Naive thymus-derived CD4-positive, alpha-beta T cell (primary cell): Measurements from ENCODE around the gene CT45A5. TPM values are rescaled to one million over a fixed set of nuclear protein-coding genes. Genes with fewer than 3 reads are reported as not detected.
A peak's percentile ranks its signal among the peaks of the same experiment; 100 is the strongest.
"Not testable (repeated sequence)": the region's sequence is repeated elsewhere in the genome, so short reads cannot be mapped to it uniquely, and the experiment has no call there.

Source experiments
- ATAC-seq: fragments of 150-1000 bp; cut with Tn5 transposase; 2 replicates; pipeline ENCODE4 v1.10.0; 2021; ENCODE audit warnings: mild to moderate bottlenecking, moderate library complexity
- CTCF ChIA-PET: fragments of 350-600 bp; sonication (Branson Sonifier 250); formaldehyde crosslinking; loops from one replicate; lab custom pipeline; 2021; ENCODE audit warnings: antibody characterized with exemption; lab: Charles Lee
- POLR2A ChIA-PET: fragments of 350-600 bp; sonication (Branson Sonifier 250); formaldehyde crosslinking; loops from one replicate; lab custom pipeline; 2021; ENCODE audit warnings: antibody characterized with exemption, inconsistent platforms; lab: Charles Lee
- DNase-seq, 9 donors: peaks; one replicate each; pipeline versions ENCODE4 v3.0.0 to v3.0.0-alpha.2; 2020 to 2022; ENCODE audit warnings: mixed read lengths in 1 of 9
- H3K27ac ChIP-seq: one replicate; pipeline ENCODE4 v1.7.0; 2013; ENCODE audit warnings: mild to moderate bottlenecking, low read depth, low read length, moderate library complexity
- H3K27me3 ChIP-seq, 2 donors: one replicate each; pipeline ENCODE4 v1.7.0; 2013; ENCODE audit warnings: low read length in 2 of 2, mild to moderate bottlenecking in 2 of 2, moderate library complexity in 2 of 2; ENCODE audit not compliant: control insufficient read depth in 2 of 2, insufficient read depth in 2 of 2
- H3K36me3 ChIP-seq, 3 experiments: 1 replicate in 2 of 3; 2 replicates in 1 of 3; pipeline ENCODE4 v1.7.0; 2013; ENCODE audit warnings: low read length in 3 of 3, mild to moderate bottlenecking in 3 of 3, moderate library complexity in 1 of 3; ENCODE audit not compliant: insufficient read depth in 3 of 3, control insufficient read depth in 2 of 3
- H3K4me1 ChIP-seq, 2 donors: one replicate each; pipeline ENCODE4 v1.7.0; 2013; ENCODE audit warnings: low read length in 2 of 2, mild to moderate bottlenecking in 2 of 2, moderate library complexity in 1 of 2; ENCODE audit not compliant: control insufficient read depth in 2 of 2, insufficient read depth in 2 of 2
- H3K4me3 ChIP-seq: 2 replicates; pipeline ENCODE4 v1.7.0; 2013; ENCODE audit warnings: mild to moderate bottlenecking, low read length
- H3K9me3 ChIP-seq, 3 experiments: 1 replicate in 2 of 3; 2 replicates in 1 of 3; pipeline ENCODE4 v1.7.0; 2013; ENCODE audit warnings: low read length in 3 of 3; ENCODE audit not compliant: control insufficient read depth in 2 of 3
- H3K27ac Mint-ChIP-seq, 9 donors: one replicate each; pipeline ENCODE4 v1.8.0; 2020 to 2022; ENCODE audit warnings: mixed read lengths in 9 of 9, mild to moderate bottlenecking in 8 of 9, moderate library complexity in 5 of 9, inconsistent platforms in 2 of 9
- H3K27me3 Mint-ChIP-seq, 5 donors: one replicate each; pipeline ENCODE4 v1.8.0; 2021 to 2022; ENCODE audit warnings: mixed read lengths in 5 of 5, mild to moderate bottlenecking in 1 of 5
- H3K36me3 Mint-ChIP-seq, 5 donors: one replicate each; pipeline ENCODE4 v1.8.0; 2020 to 2022; ENCODE audit warnings: mixed read lengths in 5 of 5, mild to moderate bottlenecking in 3 of 5, inconsistent platforms in 1 of 5
- H3K4me1 Mint-ChIP-seq, 7 donors: one replicate each; pipeline ENCODE4 v1.8.0; 2020 to 2022; ENCODE audit warnings: mixed read lengths in 7 of 7, mild to moderate bottlenecking in 3 of 7, inconsistent platforms in 1 of 7
- H3K4me3 Mint-ChIP-seq, 10 donors: one replicate each; pipeline ENCODE4 v1.8.0; 2020 to 2022; ENCODE audit warnings: mild to moderate bottlenecking in 10 of 10, mixed read lengths in 10 of 10, moderate library complexity in 6 of 10, inconsistent platforms in 2 of 10
- H3K9me3 Mint-ChIP-seq, 11 donors: one replicate each; pipeline ENCODE4 v1.8.0; 2020 to 2022; ENCODE audit warnings: mixed read lengths in 11 of 11, mild to moderate bottlenecking in 4 of 11, inconsistent platforms in 1 of 11, moderate library complexity in 1 of 11
- intact Hi-C, 2 donors: fragments of 100-400 bp; cut with micrococcal nuclease; formaldehyde crosslinking; loops; one replicate each; pipeline ENCODE4 v1.15.1; 2023
- polyA plus RNA-seq, 2 donors: library from polyadenylated mRNA; unstranded; fragments of 300-500 nt; fragmentation: Illumina TruSeq; gene quantifications; one replicate each; pipeline ENCODE4 v1.2.3, GENCODE V29; 2021
- total RNA-seq, 6 experiments: library from RNA in 5 of 6; stranded (reverse) in 5 of 6; gene quantifications; 1 replicate in 5 of 6; 2 replicates in 1 of 6; pipeline ENCODE4 v1.2.3 and lab custom pipeline; 2021 to 2026

The CT45A5 gene
- not detected for total RNA-seq
- polyA plus RNA-seq, result not detected
- total RNA-seq (lab: John Stamatoyannopoulos, UW), result not detected

- H3K4me1 Mint-ChIP-seq, POLR2A ChIA-PET, intact Hi-C loops, H3K9me3 Mint-ChIP-seq, H3K36me3 ChIP-seq, H3K4me3 ChIP-seq, H3K4me1 ChIP-seq, H3K27ac ChIP-seq, H3K9me3 ChIP-seq, H3K27me3 Mint-ChIP-seq, H3K36me3 Mint-ChIP-seq, H3K27me3 ChIP-seq, H3K27ac Mint-ChIP-seq, CTCF ChIA-PET, H3K4me3 Mint-ChIP-seq, ATAC-seq, DNase-seq: not testable (repeated sequence)
These were observed at the start of gene CT45A5 for GRCh38 chrX:135785403-135785802. Gene CT45A5, minus strand, starts transcription at chrX:135785503. Its CDS starts 3,774 bp downstream, at chrX:135781729.

GRCh38 chrX:135819912-135820311 lies 34.6 kb upstream of the CT45A5 start, which contains the start of gene CT45A2:
Gene CT45A2, minus strand, starts transcription at chrX:135820012. Its CDS starts 3,747 bp downstream, at chrX:135816265.
- intact Hi-C loops, H3K4me3 Mint-ChIP-seq: not testable (repeated sequence)

GRCh38 chrX:135802687-135803086 lies 17.4 kb upstream of the CT45A5 start, which contains the start of gene CT45A6:
Gene CT45A6, minus strand, starts transcription at chrX:135802787. Its CDS starts 3,794 bp downstream, at chrX:135798993.
- H3K4me1 Mint-ChIP-seq, POLR2A ChIA-PET, H3K4me1 ChIP-seq, H3K36me3 ChIP-seq, H3K27me3 ChIP-seq, H3K27me3 Mint-ChIP-seq, H3K9me3 Mint-ChIP-seq, H3K9me3 ChIP-seq, DNase-seq, intact Hi-C loops, H3K36me3 Mint-ChIP-seq, ATAC-seq, H3K4me3 ChIP-seq, H3K4me3 Mint-ChIP-seq, H3K27ac Mint-ChIP-seq, CTCF ChIA-PET, H3K27ac ChIP-seq: not testable (repeated sequence)

More at GRCh38 chrX:135819912-135820311, 34.6 kb upstream of the CT45A5 start, which contains the start of gene CT45A2:
- CTCF ChIA-PET, H3K27ac Mint-ChIP-seq, H3K36me3 Mint-ChIP-seq, H3K4me3 ChIP-seq, DNase-seq, POLR2A ChIA-PET, H3K27me3 ChIP-seq, H3K4me1 ChIP-seq, H3K27ac ChIP-seq, H3K36me3 ChIP-seq, H3K27me3 Mint-ChIP-seq, H3K9me3 Mint-ChIP-seq, H3K4me1 Mint-ChIP-seq, H3K9me3 ChIP-seq, ATAC-seq: not testable (repeated sequence)

- H3K27me3 Mint-ChIP-seq, ATAC-seq, H3K9me3 Mint-ChIP-seq, POLR2A ChIA-PET, DNase-seq, H3K4me3 ChIP-seq, H3K27me3 ChIP-seq, H3K4me1 ChIP-seq, intact Hi-C loops, H3K36me3 ChIP-seq, H3K4me1 Mint-ChIP-seq, H3K27ac ChIP-seq, CTCF ChIA-PET, H3K4me3 Mint-ChIP-seq, H3K36me3 Mint-ChIP-seq, H3K27ac Mint-ChIP-seq, H3K9me3 ChIP-seq: not testable (repeated sequence)
These were observed 17.2 kb downstream of the CT45A5 start, which contains the start of gene CT45A3 for GRCh38 chrX:135768091-135768490. Gene CT45A3, minus strand, starts transcription at chrX:135768191. Its CDS starts 3,747 bp downstream, at chrX:135764444.

- CTCF ChIA-PET, H3K9me3 ChIP-seq, H3K27ac Mint-ChIP-seq, DNase-seq, H3K27me3 Mint-ChIP-seq, H3K4me1 Mint-ChIP-seq, H3K27ac ChIP-seq, H3K36me3 Mint-ChIP-seq, ATAC-seq, H3K27me3 ChIP-seq, H3K4me3 Mint-ChIP-seq, POLR2A ChIA-PET, H3K4me3 ChIP-seq, H3K4me1 ChIP-seq, intact Hi-C loops, H3K36me3 ChIP-seq, H3K9me3 Mint-ChIP-seq: not testable (repeated sequence)
These were observed 40.6 kb downstream of the CT45A5 start for GRCh38 chrX:135744739-135745138.

- no peaks in the 10 kb centered on the region for H3K36me3 ChIP-seq
- Mint-ChIP-seq H3K36me3 (no peaks in the 10 kb centered on the region), H3K4me1 (peaks cover 0 to 4% (median 0%) of the 10 kb centered on the region in 7 donors), H3K9me3 (no peaks in the 10 kb centered on the region), H3K27me3 (peaks cover 0 to 4% (median 0%) of the 10 kb centered on the region in 5 donors), H3K4me3 (peak overlapping the region in 2 of 10 donors; percentile 9 to 17), H3K27ac (no peak overlapping the region)
- H3K27ac ChIP-seq, result no peak overlapping the region
- DNase-seq (no peak), ATAC-seq (no peak)
- ChIA-PET CTCF (no interaction called here), POLR2A (no interaction called here)
- no peaks in the 10 kb centered on the region for H3K4me1 ChIP-seq
- H3K4me3 ChIP-seq, result no peak overlapping the region
- intact Hi-C loops, result no loop called here
- no peaks in the 10 kb centered on the region for H3K27me3 ChIP-seq
- H3K9me3 ChIP-seq, result no peaks in the 10 kb centered on the region
These were observed 44.0 kb downstream of the CT45A5 start for GRCh38 chrX:135741192-135741715.

- Mint-ChIP-seq H3K9me3 (no peaks in the 10 kb centered on the region), H3K27me3 (peaks cover 0 to 4% (median 0%) of the 10 kb centered on the region in 5 donors), H3K36me3 (no peaks in the 10 kb centered on the region), H3K27ac (peak overlapping the region in 1 of 9 donors; percentile 55), H3K4me3 (peak overlapping the region in 7 of 10 donors; percentile 10 to 62 (median 36)), H3K4me1 (peaks cover 0 to 4% (median 0%) of the 10 kb centered on the region in 7 donors)
- Histone ChIP-seq H3K9me3 (no peaks in the 10 kb centered on the region), H3K4me1 (no peaks in the 10 kb centered on the region), H3K27ac (no peak overlapping the region), H3K27me3 (no peaks in the 10 kb centered on the region), H3K36me3 (no peaks in the 10 kb centered on the region), H3K4me3 (no peak overlapping the region)
- DNase-seq, result peak in 7 of 9 donors; percentile 10 to 33 (median 24)
- CTCF ChIA-PET, result no interaction called here
- intact Hi-C loops, result no loop called here
- POLR2A ChIA-PET, result no interaction called here
- peak; percentile 54 for ATAC-seq
These were observed 44.6 kb downstream of the CT45A5 start for GRCh38 chrX:135740681-135741149.
